A549 (cell line): Measurements from ENCODE around the gene SYT12. TPM values are rescaled to one million over a fixed set of nuclear protein-coding genes. Genes with fewer than 3 reads are reported as not detected.

ENCODE experiments used
- ATAC-seq, 2 experiments: fragments of 200-7000 bp in 1 of 2; fragments of >200 bp in 1 of 2; cut with Nextera tagmentation in 1 of 2; cut with Tn5 transposase in 1 of 2; 3 replicates each; pipeline versions ENCODE4 v1.8.0 to v1.9.1; 2018 to 2020; ENCODE audit warnings: mild to moderate bottlenecking in 1 of 2, moderate library complexity in 1 of 2
- CTCF ChIA-PET: fragments of 300-600 bp; sonication (Branson Sonifier 250); formaldehyde crosslinking; extraction: SDS; loops from one replicate; lab custom pipeline; 2021; ENCODE audit warnings: antibody characterized with exemption, inconsistent platforms; lab: Yijun Ruan, JAX
- POLR2A ChIA-PET: fragments of 350-600 bp; formaldehyde crosslinking; extraction: SDS; loops from one replicate; lab custom pipeline; 2021; ENCODE audit warnings: antibody characterized with exemption, inconsistent platforms; lab: Yijun Ruan, JAX
- DNase-seq, 2 experiments: peaks; one replicate each; pipeline versions ENCODE4 v3.0.0 to v3.0.0-alpha.2; 2011 to 2016; ENCODE audit warnings: low read depth in 1 of 2, low spot score in 1 of 2
- FAIRE-seq: peaks from 2 replicates; lab custom pipeline; 2011; peaks lifted over from hg19 to GRCh38; lab: Jason Lieb, UNC
- H3K27ac ChIP-seq, 2 experiments: fragments of >200 bp; sonication (Bioruptor Twin); formaldehyde crosslinking; 3 replicates each; pipeline ENCODE4 v1.5.1; 2016 to 2017
- H3K4me1 ChIP-seq: fragments of >200 bp; sonication (Bioruptor Twin); formaldehyde crosslinking; 3 replicates; pipeline ENCODE4 v1.6.1; 2016
- H3K4me2 ChIP-seq: fragments of >200 bp; sonication (Bioruptor Twin); formaldehyde crosslinking; 3 replicates; pipeline ENCODE4 v1.6.1; 2016
- H3K4me3 ChIP-seq: fragments of >200 bp; sonication (Bioruptor Twin); formaldehyde crosslinking; 3 replicates; pipeline ENCODE4 v1.5.1; 2016
- H3K9me3 ChIP-seq: fragments of >200 bp; sonication (Bioruptor Twin); formaldehyde crosslinking; 3 replicates; pipeline ENCODE4 v1.6.1; 2016
- BCL3 ChIP-seq: fragments of >200 bp; sonication (Bioruptor Twin); formaldehyde crosslinking; IDR thresholded peaks from 3 replicates; pipeline ENCODE4 v1.6.1; 2016
- BHLHE40 ChIP-seq: IDR thresholded peaks from 2 replicates; pipeline ENCODE4 v1.6.1; 2012; ENCODE audit warnings: low read depth, low read length, inconsistent platforms
- EHMT2 ChIP-seq: fragments of 200-600 bp; sonication (generic); IDR thresholded peaks from 2 replicates; pipeline ENCODE4 v1.6.1; 2016; ENCODE audit warnings: antibody characterized with exemption, low read depth, mild to moderate bottlenecking, moderate library complexity
- ESRRA ChIP-seq: fragments of 150-350 bp; IDR thresholded peaks from 2 replicates; pipeline ENCODE4 v1.6.1; 2014; ENCODE audit warnings: mild to moderate bottlenecking, low read length, borderline replicate concordance
- FOSB ChIP-seq: fragments of 250-450 bp; sonication (Bioruptor Pico); IDR thresholded peaks from 2 replicates; pipeline ENCODE4 v1.5.0; 2020; ENCODE audit warnings: mild to moderate bottlenecking, moderate library complexity
- FOSL2 ChIP-seq, 2 experiments: fragments of 450-650 bp in 1 of 2; fragments of >200 bp in 1 of 2; sonication (Bioruptor Twin) in 1 of 2; formaldehyde crosslinking; IDR thresholded peaks; 2 replicates each; pipeline versions ENCODE4 v1.5.0 to v1.6.1; 2016 to 2020; ENCODE audit warnings: mild to moderate bottlenecking in 1 of 2, moderate library complexity in 1 of 2
- FOXS1 ChIP-seq: fragments of 250-450 bp; sonication (Bioruptor Pico); IDR thresholded peaks from 2 replicates; pipeline ENCODE4 v1.5.0; 2020; ENCODE audit warnings: mild to moderate bottlenecking, moderate library complexity
- HDAC2 ChIP-seq: fragments of 200-600 bp; sonication (generic); IDR thresholded peaks from 2 replicates; pipeline ENCODE4 v1.6.1; 2016
- HOXA7 ChIP-seq: fragments of 250-450 bp; sonication (Bioruptor Pico); IDR thresholded peaks from 2 replicates; pipeline ENCODE4 v1.5.0; 2020; ENCODE audit warnings: mild to moderate bottlenecking, moderate library complexity
- HOXB5 ChIP-seq: fragments of 250-450 bp; sonication (Bioruptor Pico); IDR thresholded peaks from 2 replicates; pipeline ENCODE4 v1.5.0; 2020; ENCODE audit warnings: mild to moderate bottlenecking, moderate library complexity
- JUN ChIP-seq, 2 experiments: fragments of >200 bp; sonication (Bioruptor Twin); formaldehyde crosslinking; IDR thresholded peaks; 2 replicates in 1 of 2; 3 replicates in 1 of 2; pipeline ENCODE4 v1.6.1; 2016 to 2017
- KDM1A ChIP-seq: fragments of 200-600 bp; sonication (generic); IDR thresholded peaks from 2 replicates; pipeline ENCODE4 v1.6.1; 2016; ENCODE audit warnings: low read depth, mild to moderate bottlenecking
- MAX ChIP-seq: IDR thresholded peaks from 2 replicates; pipeline ENCODE4 v1.6.1; 2012
- MYC ChIP-seq: IDR thresholded peaks from 2 replicates; pipeline ENCODE4 v1.6.1; 2012; ENCODE audit warnings: mild to moderate bottlenecking, inconsistent platforms, low read length, improper control_type of control experiment, borderline replicate concordance
- PHF8 ChIP-seq: fragments of 200-600 bp; sonication (generic); IDR thresholded peaks from 2 replicates; pipeline ENCODE4 v1.6.1; 2016; ENCODE audit warnings: low read depth, mild to moderate bottlenecking, antibody characterized with exemption, moderate library complexity, borderline replicate concordance
- POLR2A ChIP-seq: IDR thresholded peaks from 2 replicates; pipeline ENCODE4 v1.6.1; 2012; ENCODE audit warnings: mild to moderate bottlenecking, low read length
- POLR2AphosphoS2 ChIP-seq: conservative IDR thresholded peaks from 2 replicates; pipeline ENCODE4 v1.6.1; 2012; ENCODE audit warnings: low read length, improper control_type of control experiment, inconsistent platforms
- REST ChIP-seq: fragments of 200-600 bp; sonication (generic); IDR thresholded peaks from 2 replicates; pipeline ENCODE4 v1.6.1; 2016; ENCODE audit warnings: antibody characterized with exemption, mild to moderate bottlenecking, moderate library complexity
- SMC3 ChIP-seq: fragments of >200 bp; sonication (Bioruptor Twin); formaldehyde crosslinking; IDR thresholded peaks from 3 replicates; pipeline ENCODE4 v1.6.1; 2018; ENCODE audit warnings: inconsistent platforms
- SREBF2 ChIP-seq: fragments of 450-650 bp; IDR thresholded peaks from 2 replicates; pipeline ENCODE4 v1.6.1; 2014; ENCODE audit warnings: mild to moderate bottlenecking, moderate library complexity
- USF2 ChIP-seq: fragments of 450-650 bp; IDR thresholded peaks from 2 replicates; pipeline ENCODE4 v1.6.1; 2014; ENCODE audit warnings: antibody characterized with exemption
- ZC3H11A ChIP-seq: fragments of 450-650 bp; IDR thresholded peaks from 2 replicates; pipeline ENCODE4 v1.6.1; 2014; ENCODE audit warnings: antibody characterized with exemption, mild to moderate bottlenecking
- ZFP36 ChIP-seq: fragments of 450-650 bp; IDR thresholded peaks from 2 replicates; pipeline ENCODE4 v1.6.1; 2014; ENCODE audit warnings: borderline replicate concordance; ENCODE audit not compliant: partially characterized antibody
- WGBS: methylation state at CpG from one replicate; pipeline ENCODE4 v1.1.6; 2017; ENCODE audit errors: missing lambda C conversion rate; 5-methylcytosine and 5-hydroxymethylcytosine counted together
- polyA plus RNA-seq, 4 experiments: library from polyadenylated mRNA; depleted of rRNA in 3 of 4; stranded (reverse); fragments of >200 nt; fragmentation: RNase III in 1 of 4; extraction: RNeasy Plus Mini Kit Qiagen cat#74134 plus additional on column Dnase treatment in 1 of 4; gene quantifications; 2 replicates in 3 of 4; 3 replicates in 1 of 4; pipeline ENCODE4 v1.2.3, GENCODE V29; 2011 to 2017

SYT12 gene
- polyA plus RNA-seq, 2 of the 4 experiments (the other 2 are of a cell fraction) = 1.4 to 9.6 TPM

GRCh38 chr11:67056267-67057204, 33.6 kb downstream of the SYT12 start, which contains the start of gene RHOD:
RHOD (plus strand) TSS chr11:67056847; CDS start chr11:67056903, 56 bp downstream.
- DNase-seq (no peak), ATAC-seq (peak in 1 of 2 experiments; percentile 39; a peak in 3 of 6 replicates), FAIRE-seq (no peak)
- POLR2A ChIA-PET = no interaction called here
- 45% methylated on average over 30 of the region's 72 CpGs for WGBS
- CTCF ChIA-PET = interaction anchor here (1.1 to 6.7 kb wide), 3 partner anchors 12 to 205 kb away, joined by 3 to 67 read pairs (median 8); partner anchors contain the start of gene SYT12
- H3K9me3 ChIP-seq = no peaks in the 10 kb centered on the region
- H3K4me3 ChIP-seq = peak within 1 kb of the TSS; percentile 66
- peak within 1 kb of the TSS; percentile 75 to 91 for H3K27ac ChIP-seq
- peak within 1 kb of the TSS; percentile 93 for H3K4me2 ChIP-seq
- peaks cover 59% of the 10 kb centered on the region for H3K4me1 ChIP-seq
- TF ChIP-seq FOSB (CRISPR knock-in tag) = no peak
- peak in 1 of 2 experiments; percentile 51; a peak in 1 of 5 replicates for TF ChIP-seq JUN (IDR thresholded peaks at IDR 0.05)
- TF ChIP-seq MAX = peak; percentile 30; the same call in 1 of the 2 replicates

- CTCF ChIA-PET = interaction anchor here (1.3 to 3.2 kb wide), 2 partner anchors 205 to 260 kb away, joined by 4 to 8 read pairs; no protein-coding TSS in a partner anchor
- H3K9me3 ChIP-seq = no peaks in the 10 kb centered on the region
- TF ChIP-seq FOSB (CRISPR knock-in tag) = no peak
- no peak for TF ChIP-seq POLR2A
- no peak for TF ChIP-seq BCL3
- no peak for TF ChIP-seq BHLHE40
- TF ChIP-seq FOXS1 (CRISPR knock-in tag) = no peak
- no peak for TF ChIP-seq SREBF2
- no peak for TF ChIP-seq ZFP36
- no peak for TF ChIP-seq FOSL2 (IDR thresholded peaks at IDR 0.05)
- TF ChIP-seq FOSL2 (CRISPR knock-in tag; IDR thresholded peaks at IDR 0.05) = no peak
- no peak for TF ChIP-seq SMC3
- no peak for TF ChIP-seq ESRRA
- no peak for TF ChIP-seq MYC
- TF ChIP-seq HOXB5 (CRISPR knock-in tag) = no peak
- TF ChIP-seq PHF8 = no peak
- no peak for TF ChIP-seq USF2
- no peak for TF ChIP-seq POLR2AphosphoS2
- no peak for TF ChIP-seq KDM1A
- DNase-seq = no peak
- peaks cover 63% of the 10 kb centered on the region for H3K4me1 ChIP-seq
- WGBS = 77% methylated on average over 10 of the region's 10 CpGs
- peak overlapping the region; percentile 75 to 91 for H3K27ac ChIP-seq
- H3K4me3 ChIP-seq = peak overlapping the region; percentile 66
- FAIRE-seq = no peak
- no peak for ATAC-seq
- POLR2A ChIA-PET = no interaction called here
- peak overlapping the region; percentile 93 for H3K4me2 ChIP-seq
Observed at GRCh38 chr11:67057205-67057672, 34.3 kb downstream of the SYT12 start.

GRCh38 chr11:67058506-67058905, 35.6 kb downstream of the SYT12 start:
- DNase-seq = no peak
- Histone ChIP-seq H3K4me1 (peaks cover 67% of the 10 kb centered on the region), H3K4me3 (no peak overlapping the region), H3K9me3 (no peaks in the 10 kb centered on the region), H3K4me2 (no peak overlapping the region), H3K27ac (no peak overlapping the region; a peak in 1 of 6 replicates)
- ChIA-PET CTCF (interaction anchor here (1.3 to 3.2 kb wide), 3 partner anchors 14 to 259 kb away, joined by 3 to 8 read pairs (median 4); no protein-coding TSS in a partner anchor), POLR2A (interaction anchor here (1.2 kb wide), 1 partner anchor 61 kb away, joined by 3 read pairs; the partner anchor contains the start of gene KDM2A)
- FAIRE-seq = no peak
- ATAC-seq = no peak
- TF ChIP-seq BHLHE40 (no peak), MYC (no peak), HOXA7 (CRISPR knock-in tag) (no peak), EHMT2 (no peak), REST (no peak), HDAC2 (no peak), KDM1A (no peak), ZC3H11A (no peak)
- TF ChIP-seq, all 56 proteins: peak for 0
- WGBS = 95% methylated on average over 8 of the region's 8 CpGs
